HEK293 (cell line): Measurements from ENCODE around the gene OPCML.

Experiments used
- CTCF ChIA-PET: fragments of 350-600 bp; formaldehyde crosslinking; extraction: SDS; loops from one replicate; lab custom pipeline; 2021; ENCODE audit warnings: antibody characterized with exemption; lab: Yijun Ruan, JAX
- POLR2A ChIA-PET: fragments of 300-600 bp; formaldehyde crosslinking; extraction: SDS; loops from one replicate; lab custom pipeline; 2020; ENCODE audit warnings: antibody characterized with exemption, inconsistent platforms; lab: Yijun Ruan, JAX
- H3K27ac ChIP-seq: fragments of 200-500 bp; sonication (Bioruptor generic); 2 replicates; pipeline ENCODE4 v1.5.1; 2014; ENCODE audit warnings: low read depth, low read length, control low read depth, inconsistent platforms; ENCODE audit errors: extremely low read depth
- H3K36me3 ChIP-seq, 2 experiments: fragments of 200-500 bp in 1 of 2; sonication (Bioruptor generic) in 1 of 2; 1 replicate in 1 of 2; 2 replicates in 1 of 2; pipeline ENCODE4 v1.5.1; 2014 to 2017; ENCODE audit warnings: inconsistent platforms in 2 of 2, low read length in 2 of 2; ENCODE audit not compliant: control insufficient read depth in 2 of 2, insufficient read depth in 1 of 2
- H3K4me1 ChIP-seq: fragments of 200-500 bp; sonication (Bioruptor generic); 2 replicates; pipeline ENCODE4 v1.5.1; 2014; ENCODE audit warnings: mild to moderate bottlenecking, low read length, inconsistent platforms; ENCODE audit not compliant: control insufficient read depth, insufficient read depth
- H3K4me3 ChIP-seq: 2 replicates; pipeline ENCODE4 v1.5.1; 2011; ENCODE audit warnings: low read depth, mild to moderate bottlenecking, control low read depth, low read length, moderate library complexity
- H3K9me3 ChIP-seq: fragments of 200-500 bp; sonication (Bioruptor generic); 2 replicates; pipeline ENCODE4 v1.5.1; 2014; ENCODE audit warnings: low read depth, low read length, inconsistent platforms; ENCODE audit not compliant: control insufficient read depth, insufficient read depth
- OSR2 ChIP-seq: fragments of 450-650 bp; formaldehyde crosslinking; IDR thresholded peaks from 2 replicates; pipeline ENCODE4 v1.5.1; 2016; ENCODE audit warnings: missing biosample characterization, missing genetic modification characterization
- SETDB1 ChIP-seq: IDR thresholded peaks from one replicate; pipeline ENCODE4 v1.6.1; 2017; ENCODE audit warnings: mild to moderate bottlenecking, low read length, moderate library complexity, mixed read lengths; ENCODE audit not compliant: insufficient read length
- ZBTB17 ChIP-seq: fragments of 450-650 bp; formaldehyde crosslinking; IDR thresholded peaks from 2 replicates; pipeline ENCODE4 v1.5.1; 2016; ENCODE audit warnings: missing biosample characterization, missing genetic modification characterization
- ZEB2 ChIP-seq: fragments of 450-650 bp; formaldehyde crosslinking; IDR thresholded peaks from 2 replicates; pipeline ENCODE4 v1.5.1; 2016; ENCODE audit warnings: missing biosample characterization, missing genetic modification characterization
- ZNF324 ChIP-seq: fragments of 450-650 bp; formaldehyde crosslinking; IDR thresholded peaks from 2 replicates; pipeline ENCODE4 v1.5.1; 2016; ENCODE audit warnings: missing biosample characterization, missing genetic modification characterization
- ZNF391 ChIP-seq: fragments of 450-650 bp; formaldehyde crosslinking; IDR thresholded peaks from 2 replicates; pipeline ENCODE4 v1.5.1; 2016; ENCODE audit warnings: low read depth, missing biosample characterization, missing genetic modification characterization, borderline replicate concordance
- ZNF404 ChIP-seq: fragments of 450-650 bp; formaldehyde crosslinking; IDR thresholded peaks from 2 replicates; pipeline ENCODE4 v1.5.1; 2017; ENCODE audit warnings: missing biosample characterization, missing genetic modification characterization
- ZNF426 ChIP-seq: fragments of 450-650 bp; formaldehyde crosslinking; IDR thresholded peaks from 2 replicates; pipeline ENCODE4 v1.5.1; 2017; ENCODE audit warnings: missing biosample characterization, missing genetic modification characterization, mild to moderate bottlenecking, inconsistent platforms, moderate library complexity
- ZNF670 ChIP-seq: fragments of 450-650 bp; formaldehyde crosslinking; IDR thresholded peaks from 2 replicates; pipeline ENCODE4 v1.5.1; 2016; ENCODE audit warnings: missing biosample characterization, missing genetic modification characterization, low read depth
- ZNF791 ChIP-seq: fragments of 450-650 bp; formaldehyde crosslinking; IDR thresholded peaks from 2 replicates; pipeline ENCODE4 v1.5.1; 2016; ENCODE audit warnings: missing biosample characterization, missing genetic modification characterization
- ZNF830 ChIP-seq: fragments of 450-650 bp; IDR thresholded peaks from 2 replicates; pipeline ENCODE4 v1.5.0; 2018; ENCODE audit warnings: missing biosample characterization, missing genetic modification characterization, low read depth, mild to moderate bottlenecking, moderate library complexity
- TF ChIP-seq, protein P1 (sequence below): fragments of 450-650 bp; formaldehyde crosslinking; conservative IDR thresholded peaks from 2 replicates; pipeline ENCODE4 v1.5.1; 2016; ENCODE audit warnings: low read depth, missing biosample characterization, missing genetic modification characterization
- TF ChIP-seq, protein P2 (sequence below): fragments of 450-650 bp; formaldehyde crosslinking; IDR thresholded peaks from 2 replicates; pipeline ENCODE4 v1.5.1; 2016; ENCODE audit warnings: missing biosample characterization, missing genetic modification characterization
- TF ChIP-seq, protein P3 (sequence below): fragments of 450-650 bp; formaldehyde crosslinking; IDR thresholded peaks from 2 replicates; pipeline ENCODE4 v1.5.1; 2016; ENCODE audit warnings: missing biosample characterization, missing genetic modification characterization
- TF ChIP-seq, protein P4 (sequence below): fragments of 450-650 bp; formaldehyde crosslinking; IDR thresholded peaks from 2 replicates; pipeline ENCODE4 v1.5.1; 2016; ENCODE audit warnings: missing biosample characterization, missing genetic modification characterization

OPCML gene

DNA sequence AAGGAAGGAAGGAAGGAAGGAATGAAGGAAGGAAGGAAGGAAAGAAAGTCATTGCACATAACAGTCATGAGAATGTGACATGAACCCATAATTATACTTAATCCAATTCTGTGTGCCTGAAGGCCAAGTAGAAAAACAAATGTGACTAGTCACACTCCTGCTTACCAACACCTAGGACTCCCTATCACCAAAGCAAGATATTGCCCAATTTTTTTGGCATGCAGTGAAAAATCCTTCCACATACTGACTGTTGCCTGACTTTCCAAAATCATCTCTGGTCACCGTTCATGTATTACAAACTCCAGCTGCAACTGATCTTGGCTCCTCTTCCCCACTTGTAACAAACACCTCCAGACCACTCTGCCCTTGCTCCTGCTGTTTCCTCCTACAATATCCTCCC lies 516.8 kb downstream of the OPCML start:
- no peak overlapping the region for H3K27ac ChIP-seq
- H3K9me3 ChIP-seq, result no peaks in the 10 kb centered on the region
- no peaks in the 10 kb centered on the region for H3K4me1 ChIP-seq
- no peak overlapping the region for H3K4me3 ChIP-seq
- POLR2A ChIA-PET, result no interaction called here
- no peaks in the 10 kb centered on the region for H3K36me3 ChIP-seq
- CTCF ChIA-PET, result no interaction called here
- TF ChIP-seq, protein P1, sequence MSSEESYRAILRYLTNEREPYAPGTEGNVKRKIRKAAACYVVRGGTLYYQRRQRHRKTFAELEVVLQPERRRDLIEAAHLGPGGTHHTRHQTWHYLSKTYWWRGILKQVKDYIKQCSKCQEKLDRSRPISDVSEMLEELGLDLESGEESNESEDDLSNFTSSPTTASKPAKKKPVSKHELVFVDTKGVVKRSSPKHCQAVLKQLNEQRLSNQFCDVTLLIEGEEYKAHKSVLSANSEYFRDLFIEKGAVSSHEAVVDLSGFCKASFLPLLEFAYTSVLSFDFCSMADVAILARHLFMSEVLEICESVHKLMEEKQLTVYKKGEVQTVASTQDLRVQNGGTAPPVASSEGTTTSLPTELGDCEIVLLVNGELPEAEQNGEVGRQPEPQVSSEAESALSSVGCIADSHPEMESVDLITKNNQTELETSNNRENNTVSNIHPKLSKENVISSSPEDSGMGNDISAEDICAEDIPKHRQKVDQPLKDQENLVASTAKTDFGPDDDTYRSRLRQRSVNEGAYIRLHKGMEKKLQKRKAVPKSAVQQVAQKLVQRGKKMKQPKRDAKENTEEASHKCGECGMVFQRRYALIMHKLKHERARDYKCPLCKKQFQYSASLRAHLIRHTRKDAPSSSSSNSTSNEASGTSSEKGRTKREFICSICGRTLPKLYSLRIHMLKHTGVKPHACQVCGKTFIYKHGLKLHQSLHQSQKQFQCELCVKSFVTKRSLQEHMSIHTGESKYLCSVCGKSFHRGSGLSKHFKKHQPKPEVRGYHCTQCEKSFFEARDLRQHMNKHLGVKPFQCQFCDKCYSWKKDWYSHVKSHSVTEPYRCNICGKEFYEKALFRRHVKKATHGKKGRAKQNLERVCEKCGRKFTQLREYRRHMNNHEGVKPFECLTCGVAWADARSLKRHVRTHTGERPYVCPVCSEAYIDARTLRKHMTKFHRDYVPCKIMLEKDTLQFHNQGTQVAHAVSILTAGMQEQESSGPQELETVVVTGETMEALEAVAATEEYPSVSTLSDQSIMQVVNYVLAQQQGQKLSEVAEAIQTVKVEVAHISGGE (tag by site-specific recombination), result no peak
- no peak for TF ChIP-seq ZNF324
- TF ChIP-seq, protein P2, sequence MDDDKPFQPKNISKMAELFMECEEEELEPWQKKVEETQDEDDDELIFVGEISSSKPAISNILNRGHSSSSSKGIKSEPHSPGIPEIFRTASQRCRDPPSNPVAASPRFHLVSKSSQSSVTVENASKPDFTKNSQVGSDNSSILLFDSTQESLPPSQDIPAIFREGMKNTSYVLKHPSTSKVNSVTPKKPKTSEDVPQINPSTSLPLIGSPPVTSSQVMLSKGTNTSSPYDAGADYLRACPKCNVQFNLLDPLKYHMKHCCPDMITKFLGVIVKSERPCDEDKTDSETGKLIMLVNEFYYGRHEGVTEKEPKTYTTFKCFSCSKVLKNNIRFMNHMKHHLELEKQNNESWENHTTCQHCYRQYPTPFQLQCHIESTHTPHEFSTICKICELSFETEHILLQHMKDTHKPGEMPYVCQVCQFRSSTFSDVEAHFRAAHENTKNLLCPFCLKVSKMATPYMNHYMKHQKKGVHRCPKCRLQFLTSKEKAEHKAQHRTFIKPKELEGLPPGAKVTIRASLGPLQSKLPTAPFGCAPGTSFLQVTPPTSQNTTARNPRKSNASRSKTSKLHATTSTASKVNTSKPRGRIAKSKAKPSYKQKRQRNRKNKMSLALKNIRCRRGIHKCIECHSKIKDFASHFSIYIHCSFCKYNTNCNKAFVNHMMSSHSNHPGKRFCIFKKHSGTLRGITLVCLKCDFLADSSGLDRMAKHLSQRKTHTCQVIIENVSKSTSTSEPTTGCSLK (tag by site-specific recombination), result no peak
- no peak for TF ChIP-seq ZNF391 (tag by site-specific recombination)
- TF ChIP-seq ZNF830 (tag by site-specific recombination), result no peak
- TF ChIP-seq ZBTB17 (tag by site-specific recombination), result no peak
- TF ChIP-seq SETDB1, result no peak

DNA sequence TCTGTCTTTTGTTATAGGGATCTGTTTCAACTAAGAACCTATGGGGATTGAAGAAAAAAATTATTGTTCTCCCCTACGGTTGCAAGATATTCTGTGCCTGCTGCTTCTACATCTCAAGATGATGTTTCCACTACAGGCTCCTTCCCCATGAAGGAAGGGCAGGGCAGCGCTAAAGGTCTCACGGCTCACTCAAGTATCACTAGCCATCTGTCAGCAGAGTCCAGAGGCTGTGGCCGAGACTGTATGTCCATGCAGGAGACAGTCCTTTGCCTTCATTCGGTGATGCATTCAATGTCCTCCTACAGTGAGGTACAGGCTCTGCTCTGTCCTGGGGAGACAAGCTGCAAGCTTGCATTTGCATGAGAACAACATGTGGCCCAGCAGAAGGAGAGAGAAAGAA lies 518.0 kb downstream of the OPCML start:
- no peaks in the 10 kb centered on the region for H3K9me3 ChIP-seq
- no peaks in the 10 kb centered on the region for H3K4me1 ChIP-seq
- TF ChIP-seq ZNF670 (no peak), ZNF426 (tag by site-specific recombination) (no peak), ZEB2 (no peak), ZNF791 (tag by site-specific recombination) (no peak), ZNF404 (tag by site-specific recombination) (no peak), OSR2 (tag by site-specific recombination) (no peak)
- TF ChIP-seq, protein P3, sequence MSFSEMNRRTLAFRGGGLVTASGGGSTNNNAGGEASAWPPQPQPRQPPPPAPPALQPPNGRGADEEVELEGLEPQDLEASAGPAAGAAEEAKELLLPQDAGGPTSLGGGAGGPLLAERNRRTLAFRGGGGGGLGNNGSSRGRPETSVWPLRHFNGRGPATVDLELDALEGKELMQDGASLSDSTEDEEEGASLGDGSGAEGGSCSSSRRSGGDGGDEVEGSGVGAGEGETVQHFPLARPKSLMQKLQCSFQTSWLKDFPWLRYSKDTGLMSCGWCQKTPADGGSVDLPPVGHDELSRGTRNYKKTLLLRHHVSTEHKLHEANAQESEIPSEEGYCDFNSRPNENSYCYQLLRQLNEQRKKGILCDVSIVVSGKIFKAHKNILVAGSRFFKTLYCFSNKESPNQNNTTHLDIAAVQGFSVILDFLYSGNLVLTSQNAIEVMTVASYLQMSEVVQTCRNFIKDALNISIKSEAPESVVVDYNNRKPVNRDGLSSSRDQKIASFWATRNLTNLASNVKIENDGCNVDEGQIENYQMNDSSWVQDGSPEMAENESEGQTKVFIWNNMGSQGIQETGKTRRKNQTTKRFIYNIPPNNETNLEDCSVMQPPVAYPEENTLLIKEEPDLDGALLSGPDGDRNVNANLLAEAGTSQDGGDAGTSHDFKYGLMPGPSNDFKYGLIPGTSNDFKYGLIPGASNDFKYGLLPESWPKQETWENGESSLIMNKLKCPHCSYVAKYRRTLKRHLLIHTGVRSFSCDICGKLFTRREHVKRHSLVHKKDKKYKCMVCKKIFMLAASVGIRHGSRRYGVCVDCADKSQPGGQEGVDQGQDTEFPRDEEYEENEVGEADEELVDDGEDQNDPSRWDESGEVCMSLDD (tag by site-specific recombination), result no peak
- TF ChIP-seq, protein P4, sequence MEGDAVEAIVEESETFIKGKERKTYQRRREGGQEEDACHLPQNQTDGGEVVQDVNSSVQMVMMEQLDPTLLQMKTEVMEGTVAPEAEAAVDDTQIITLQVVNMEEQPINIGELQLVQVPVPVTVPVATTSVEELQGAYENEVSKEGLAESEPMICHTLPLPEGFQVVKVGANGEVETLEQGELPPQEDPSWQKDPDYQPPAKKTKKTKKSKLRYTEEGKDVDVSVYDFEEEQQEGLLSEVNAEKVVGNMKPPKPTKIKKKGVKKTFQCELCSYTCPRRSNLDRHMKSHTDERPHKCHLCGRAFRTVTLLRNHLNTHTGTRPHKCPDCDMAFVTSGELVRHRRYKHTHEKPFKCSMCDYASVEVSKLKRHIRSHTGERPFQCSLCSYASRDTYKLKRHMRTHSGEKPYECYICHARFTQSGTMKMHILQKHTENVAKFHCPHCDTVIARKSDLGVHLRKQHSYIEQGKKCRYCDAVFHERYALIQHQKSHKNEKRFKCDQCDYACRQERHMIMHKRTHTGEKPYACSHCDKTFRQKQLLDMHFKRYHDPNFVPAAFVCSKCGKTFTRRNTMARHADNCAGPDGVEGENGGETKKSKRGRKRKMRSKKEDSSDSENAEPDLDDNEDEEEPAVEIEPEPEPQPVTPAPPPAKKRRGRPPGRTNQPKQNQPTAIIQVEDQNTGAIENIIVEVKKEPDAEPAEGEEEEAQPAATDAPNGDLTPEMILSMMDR (tag by site-specific recombination), result no peak
- ChIA-PET CTCF (no interaction called here), POLR2A (no interaction called here)
- H3K4me3 ChIP-seq, result no peak overlapping the region
- H3K36me3 ChIP-seq, result no peaks in the 10 kb centered on the region
- no peak overlapping the region for H3K27ac ChIP-seq
